HG03196 (cell line): Measurements from ENCODE around the gene STK17B.

Experiments
- ATAC-seq: cut with Tn5 transposase; IDR thresholded peaks from one replicate; pipeline ENCODE4 v1.9.1; 2021; ENCODE audit not compliant: unreplicated experiment

Gene STK17B

DNA sequence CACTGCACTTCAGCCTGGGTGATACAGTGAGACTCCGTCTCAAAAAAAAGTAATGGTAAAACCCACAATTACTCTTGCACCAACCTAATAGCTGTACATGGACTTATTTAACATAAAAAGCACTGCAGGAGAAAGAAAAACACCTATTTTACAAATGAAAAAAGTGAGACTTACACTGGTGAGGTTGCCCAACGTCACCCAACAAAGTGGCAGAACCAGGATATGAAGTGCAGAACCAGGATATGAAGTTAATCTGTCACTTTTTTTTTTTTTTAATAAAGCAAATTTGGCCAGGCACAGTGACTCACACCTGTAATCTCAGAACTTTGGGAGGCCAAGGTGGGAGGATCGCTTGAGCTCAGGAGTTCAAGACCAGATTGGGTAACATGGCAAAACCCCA is 13.5 kb upstream of the STK17B start:
- ATAC-seq: no peak

DNA sequence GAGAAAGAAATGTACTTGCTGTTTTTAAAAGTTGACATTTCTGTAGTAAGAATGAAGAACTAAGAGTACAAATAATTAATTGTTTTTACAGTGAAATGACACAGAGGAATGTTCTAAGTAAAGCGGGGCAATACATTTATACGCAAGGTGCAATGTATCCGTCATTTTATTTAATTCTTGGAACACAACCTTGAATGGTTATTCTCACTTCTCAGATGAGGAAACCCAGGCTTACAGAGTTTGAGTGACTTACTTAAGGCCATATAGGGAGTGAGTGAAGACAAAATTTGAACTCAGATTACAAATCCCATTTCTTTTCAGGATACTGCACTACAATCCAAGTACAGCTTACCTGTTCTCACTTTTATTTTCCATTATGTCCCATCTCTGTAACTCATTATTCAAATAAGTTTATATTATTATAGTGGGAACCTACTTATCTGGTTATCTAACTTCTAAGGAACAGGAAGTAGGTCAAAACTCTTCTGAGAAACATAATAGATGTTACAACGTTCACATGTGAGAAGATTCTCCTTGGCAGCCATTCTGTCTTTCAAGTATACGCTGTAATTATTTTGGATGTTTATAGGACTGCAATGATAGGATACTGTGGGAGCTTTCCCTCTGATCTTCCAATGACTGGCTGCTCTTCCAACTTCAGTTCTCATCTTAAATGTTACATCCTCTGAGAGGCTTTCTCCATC is 12.3 kb upstream of the STK17B start:
- ATAC-seq: no peak

DNA sequence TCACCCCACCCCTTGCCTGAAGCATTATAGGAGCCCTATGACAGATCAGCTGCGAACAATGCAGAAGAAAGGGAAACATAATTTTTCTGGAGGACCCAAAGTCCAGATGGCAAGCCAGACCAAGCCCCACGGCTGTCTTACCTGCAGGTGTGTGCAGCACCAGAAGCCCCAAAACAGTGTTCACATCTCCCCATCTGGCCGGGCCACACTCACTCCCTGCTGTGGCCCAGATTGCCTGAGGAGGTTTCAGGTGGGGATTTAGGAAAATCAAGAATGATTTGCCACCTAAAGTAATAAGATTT is 11.7 kb upstream of the STK17B start:
- no peak for ATAC-seq

- peak; percentile 89 for ATAC-seq
Observed at GRCh38 chr2:196182439-196183171, 11.2 kb upstream of the STK17B start.

GRCh38 chr2:196181484-196181883 is 10.1 kb upstream of the STK17B start:
- no peak for ATAC-seq

GRCh38 chr2:196177124-196177523 is 5.7 kb upstream of the STK17B start:
- ATAC-seq: no peak

GRCh38 chr2:196176142-196176738 is 4.9 kb upstream of the STK17B start:
- ATAC-seq: peak; percentile 65

- no peak for ATAC-seq
Observed at GRCh38 chr2:196174404-196174803, 3.0 kb upstream of the STK17B start.

- no peak for ATAC-seq
Observed at GRCh38 chr2:196173505-196173904, 2.1 kb upstream of the STK17B start.

DNA sequence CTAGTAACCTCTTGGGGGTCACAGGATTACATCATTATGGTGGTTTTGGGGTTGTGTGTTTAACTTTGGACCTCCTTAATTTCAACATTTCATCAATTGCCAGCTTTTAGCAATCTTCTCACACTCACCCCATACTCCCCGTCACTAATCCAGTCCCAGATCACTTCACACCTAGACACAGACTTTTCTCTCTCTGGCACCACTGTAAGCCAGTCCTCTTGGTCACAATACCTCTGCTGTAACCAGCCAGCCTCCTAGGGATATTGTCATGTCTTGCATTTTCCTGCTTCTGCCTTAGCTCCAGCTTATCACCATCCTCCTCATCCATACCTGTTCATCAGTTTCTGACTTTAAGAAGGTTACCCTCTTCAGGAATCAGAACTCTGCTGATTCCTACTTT is 1.6 kb upstream of the STK17B start:
- ATAC-seq: no peak

DNA sequence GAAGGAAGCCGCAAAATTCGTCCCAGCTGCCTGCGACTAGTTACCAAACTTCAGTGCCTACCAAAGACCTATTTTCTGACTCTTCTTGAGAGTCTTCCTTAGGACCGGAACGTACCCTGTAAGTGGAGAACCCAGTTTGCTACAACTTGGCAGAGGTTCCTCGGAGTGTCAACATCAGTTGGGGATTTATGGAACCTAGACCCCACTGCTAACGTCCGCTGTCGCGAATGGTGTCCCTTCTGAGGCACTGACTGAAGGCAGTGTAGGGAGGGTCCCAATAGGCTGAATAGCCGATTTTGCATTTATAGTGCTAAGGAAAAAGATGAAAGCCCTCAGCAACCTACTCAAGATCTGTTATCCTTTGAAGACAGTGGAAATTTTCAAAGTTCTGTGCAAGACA is 568 bp upstream of the STK17B start:
- no peak for ATAC-seq

DNA sequence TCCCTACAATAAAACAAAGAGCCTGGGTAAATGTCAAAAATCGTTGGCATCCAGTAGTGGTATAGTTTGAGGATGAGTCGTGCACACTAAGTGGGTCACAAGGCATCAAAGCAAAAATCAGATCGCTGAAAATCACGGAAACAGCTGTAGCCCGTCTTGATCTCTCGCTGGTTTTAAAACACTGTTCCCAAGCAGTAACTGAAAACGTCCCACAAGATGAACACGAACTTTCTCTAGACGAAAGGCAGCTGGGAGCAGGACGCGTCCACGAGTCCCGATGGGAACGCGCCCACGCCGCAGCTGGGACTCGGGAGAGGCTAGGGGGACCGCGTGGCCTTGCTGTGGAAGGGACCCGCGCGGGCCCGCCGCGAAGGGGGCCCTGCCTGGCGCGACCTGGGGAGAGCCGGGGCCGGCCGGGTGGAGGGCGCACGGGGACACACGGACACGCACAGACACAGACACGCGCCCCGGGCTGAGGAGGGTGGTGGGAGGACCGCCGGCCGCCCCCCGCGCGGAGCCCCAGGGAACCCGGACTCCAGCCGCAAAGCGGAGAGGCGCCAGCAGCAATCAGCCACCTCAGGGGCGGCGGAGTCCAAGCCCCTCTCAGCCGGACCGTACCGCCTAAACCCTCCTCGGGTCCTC is 651 bp downstream of the STK17B start:
- ATAC-seq: peak; percentile 8

DNA sequence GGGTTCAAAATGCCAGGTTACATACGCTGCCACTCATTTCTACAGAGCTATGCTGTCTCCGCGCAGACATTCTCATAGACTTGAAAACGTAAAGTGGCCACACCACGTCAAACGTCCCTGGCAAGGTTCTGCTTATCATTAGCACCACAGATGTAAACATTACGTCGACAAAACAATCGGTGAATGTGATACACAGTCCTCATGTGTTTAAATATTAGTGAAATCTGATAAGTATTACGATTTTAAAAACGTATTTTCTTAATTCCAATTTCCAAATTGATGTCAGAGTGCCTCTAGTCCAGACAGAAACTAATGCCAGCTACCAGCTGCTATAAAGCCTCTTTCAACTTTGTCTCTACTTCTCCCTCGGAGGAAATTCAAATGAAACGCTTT is 1.2 kb downstream of the STK17B start:
- peak; percentile 24 for ATAC-seq

DNA sequence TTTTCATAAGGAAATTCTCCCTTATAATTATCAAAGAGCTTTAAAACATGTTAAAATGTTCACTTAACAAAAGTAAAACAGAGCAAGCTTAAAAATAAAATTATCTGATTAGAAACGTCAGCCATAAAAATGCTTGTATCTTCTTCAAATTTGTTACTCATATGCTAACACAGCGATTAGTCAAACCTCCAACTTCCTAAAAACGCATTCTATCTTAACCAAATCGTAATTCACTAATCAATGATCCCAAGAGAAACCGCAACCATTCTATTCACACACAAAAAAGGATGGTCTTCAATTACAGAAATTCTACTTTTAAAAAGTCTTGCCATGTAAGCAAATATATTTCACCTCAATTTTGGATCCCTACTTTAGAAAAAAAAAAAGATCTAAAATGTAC is 1.9 kb downstream of the STK17B start:
- ATAC-seq: no peak

DNA sequence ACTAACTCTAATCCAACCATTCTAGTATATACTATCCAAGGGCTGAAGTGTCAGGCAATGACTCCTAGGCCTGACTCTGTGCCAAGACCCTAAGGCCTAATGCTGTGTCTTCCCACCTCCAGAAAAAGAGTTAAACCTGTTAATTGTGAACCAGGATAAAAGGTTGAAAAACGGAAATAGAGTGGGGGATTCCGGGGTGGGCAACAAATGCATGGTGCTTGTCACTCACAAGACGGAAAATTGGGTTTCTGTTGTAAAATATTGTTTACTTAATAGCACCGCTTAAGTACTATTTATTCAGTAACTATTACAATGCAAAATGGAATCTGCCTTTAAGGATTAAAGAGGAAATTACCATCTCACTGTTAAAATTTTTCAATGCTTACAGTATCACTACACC is 3.2 kb downstream of the STK17B start:
- no peak for ATAC-seq

DNA sequence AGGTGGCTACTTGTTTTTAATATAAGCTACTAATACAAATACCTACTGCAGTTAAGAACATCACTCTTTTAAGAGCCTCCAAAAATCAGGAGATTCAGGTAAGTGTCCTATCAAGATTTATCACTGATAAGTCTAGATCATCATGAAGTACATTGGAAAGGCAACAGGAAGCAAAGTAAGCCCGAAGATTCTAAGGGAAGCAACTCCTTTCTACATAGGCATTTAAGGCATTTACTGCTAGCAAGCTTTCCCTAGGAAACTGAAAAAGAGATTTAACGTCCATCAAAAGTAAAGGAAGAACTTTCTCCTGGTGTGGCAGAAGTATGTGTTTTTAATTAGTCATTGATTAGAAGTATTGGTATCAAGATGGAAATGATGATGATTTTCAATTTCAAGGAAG is 3.7 kb downstream of the STK17B start:
- ATAC-seq: no peak

- no peak for ATAC-seq
Observed at GRCh38 chr2:196166876-196167275, 4.5 kb downstream of the STK17B start.

GRCh38 chr2:196165016-196165415 is 6.4 kb downstream of the STK17B start:
- ATAC-seq: no peak

GRCh38 chr2:196163285-196163684 is 8.1 kb downstream of the STK17B start:
- ATAC-seq: no peak

GRCh38 chr2:196162586-196163175 is 8.7 kb downstream of the STK17B start:
- ATAC-seq: no peak

DNA sequence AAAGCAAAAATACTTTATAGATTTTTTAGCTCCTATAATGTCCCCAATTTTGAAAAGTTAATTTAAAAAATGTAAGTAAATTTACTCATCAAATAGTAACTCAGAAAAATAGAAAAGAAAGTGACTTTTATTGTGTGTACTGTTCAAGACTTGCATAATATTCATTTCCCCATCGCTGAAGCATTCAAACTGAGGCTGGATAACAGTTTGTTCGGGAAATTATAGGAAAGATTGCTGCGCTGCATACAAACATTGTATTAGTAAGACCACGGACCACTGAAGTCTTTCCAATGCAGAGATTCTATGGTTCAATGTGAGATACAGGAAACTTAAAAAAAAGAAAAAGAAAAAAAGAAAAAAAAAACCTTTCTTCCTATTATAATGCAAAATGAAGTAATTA is 10.4 kb downstream of the STK17B start:
- ATAC-seq: no peak

DNA sequence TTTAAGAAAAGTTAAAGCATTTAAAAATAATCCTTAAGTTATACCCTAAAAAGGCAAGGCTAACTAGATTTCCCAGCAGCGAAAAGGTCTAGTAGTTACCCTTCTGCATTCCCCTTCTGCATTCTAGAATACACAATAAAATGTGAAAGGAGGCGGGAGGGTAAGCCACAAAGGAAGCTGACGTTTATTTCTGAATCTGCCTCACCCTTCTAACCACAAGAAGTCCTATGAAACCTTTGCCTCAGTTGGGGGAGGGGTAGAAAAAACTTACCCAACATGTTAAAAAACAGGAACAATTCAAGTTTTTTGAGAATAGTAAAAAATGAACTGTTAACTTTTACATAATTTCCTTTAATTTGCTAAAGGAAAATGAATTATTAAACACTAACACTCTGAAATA is 11.3 kb downstream of the STK17B start:
- ATAC-seq: peak; percentile 88
